HG02970 (cell line): ENCODE data around the gene IFNA14.
A peak's percentile ranks its signal among the peaks of the same experiment; 100 is the strongest.
"Not testable (repeated sequence)": the region's sequence is repeated elsewhere in the genome, so short reads cannot be mapped to it uniquely, and the experiment has no call there.

Source experiments
- ATAC-seq: cut with Tn5 transposase; IDR thresholded peaks from one replicate; pipeline ENCODE4 v1.9.1; 2021; ENCODE audit warnings: mild to moderate bottlenecking, moderate library complexity, moderate number of reproducible peaks; ENCODE audit not compliant: unreplicated experiment, low FRiP score

Gene IFNA14

GRCh38 chr9:21239911-21240310 is at the start of gene IFNA14:
TSS of gene IFNA14 (minus strand) at chr9:21240005. CDS start at chr9:21239935, 70 bp downstream.
- no peak for ATAC-seq

DNA sequence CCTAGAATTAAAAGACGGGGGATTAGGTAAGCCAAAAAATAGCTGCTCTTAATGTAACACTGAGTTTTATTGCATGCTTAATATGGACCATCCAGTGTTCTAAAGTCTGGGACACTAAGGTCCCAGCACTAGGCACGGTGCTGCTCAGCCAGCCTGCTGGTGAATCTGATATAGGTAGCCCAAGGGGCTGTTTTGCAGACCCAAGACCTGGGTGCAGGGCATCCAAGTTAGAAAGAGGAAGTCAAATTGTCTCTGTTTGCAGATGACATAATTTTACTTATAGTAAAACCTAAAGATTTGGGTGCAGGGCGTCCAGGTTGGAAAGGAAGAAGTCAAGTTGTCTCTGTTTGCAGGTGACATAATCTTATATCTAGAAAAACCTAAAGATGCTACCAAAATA is 47.5 kb upstream of the IFNA14 start:
- no peak for ATAC-seq

DNA sequence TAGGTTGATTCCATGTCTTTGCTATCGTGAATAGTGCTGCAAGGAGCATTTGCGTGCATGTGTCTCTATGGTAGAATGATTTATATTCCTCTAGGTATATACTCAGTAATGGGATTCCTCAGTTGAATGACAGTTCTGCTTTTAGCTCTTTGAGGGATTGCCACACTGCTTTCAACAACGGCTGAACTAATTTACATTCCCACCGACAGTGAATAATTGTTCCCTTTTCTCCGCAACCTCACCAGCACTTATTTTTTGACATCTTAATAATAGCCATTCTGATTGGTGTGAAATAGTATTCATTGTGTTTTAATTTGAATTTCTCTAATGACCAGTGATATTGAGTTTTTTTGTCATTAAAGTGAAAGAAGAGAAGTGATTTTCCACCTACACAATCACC is 46.9 kb upstream of the IFNA14 start:
- ATAC-seq = no peak

DNA sequence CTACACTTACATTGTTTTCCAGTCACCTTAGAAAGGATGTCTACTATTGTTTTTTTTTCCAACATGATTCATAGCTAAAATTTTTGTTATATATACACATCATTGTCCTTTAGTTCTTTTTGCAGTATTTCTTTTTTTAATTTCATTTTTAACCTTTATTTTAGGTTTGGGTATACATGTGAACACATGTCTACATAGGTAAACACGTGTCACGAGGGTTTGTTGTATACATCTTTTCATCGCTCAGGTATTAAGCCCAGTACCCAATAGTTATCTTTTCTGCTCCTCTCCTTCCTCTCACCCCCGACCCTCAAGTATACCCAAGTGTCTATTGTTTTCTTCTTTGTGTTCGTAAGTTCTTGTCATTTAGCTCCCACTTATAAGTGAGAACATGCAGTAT is 46.3 kb upstream of the IFNA14 start:
- ATAC-seq = no peak

DNA sequence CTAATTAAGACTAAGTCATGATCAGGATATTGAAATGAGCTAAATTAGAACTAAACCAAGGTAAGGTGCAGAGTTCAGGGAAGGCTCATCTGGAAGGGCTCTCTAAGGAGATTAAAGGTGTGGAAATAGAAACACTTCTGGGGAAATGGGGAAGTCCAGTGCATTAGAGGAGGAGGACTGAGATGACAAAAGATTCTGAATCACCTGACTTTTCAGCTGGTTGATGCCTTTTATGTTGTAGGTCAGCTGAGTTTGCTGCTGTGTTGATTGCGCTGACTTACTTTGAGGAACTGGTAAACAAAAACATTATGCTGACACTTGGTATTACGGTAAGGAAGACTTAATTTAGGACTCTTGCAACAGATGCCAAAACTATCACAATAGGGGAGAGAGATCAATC is 41.5 kb upstream of the IFNA14 start:
- no peak for ATAC-seq

DNA sequence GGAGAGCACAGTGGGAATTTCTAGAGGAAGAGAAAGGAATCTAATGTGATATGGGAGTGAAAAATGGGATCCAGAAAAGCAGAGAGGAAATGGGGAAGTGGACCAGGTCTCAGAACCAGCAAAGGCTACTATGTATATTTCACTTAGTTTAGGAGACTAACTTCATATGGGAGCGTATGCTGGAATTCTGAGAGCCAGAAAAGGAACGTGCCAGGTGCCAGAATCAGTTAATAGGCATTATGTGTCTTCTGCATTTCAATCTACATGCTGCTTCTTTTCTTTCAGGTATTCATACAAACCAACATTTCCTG is 28.5 kb upstream of the IFNA14 start:
- no peak for ATAC-seq

GRCh38 chr9:21267485-21268346 is 27.9 kb upstream of the IFNA14 start:
- no peak for ATAC-seq

DNA sequence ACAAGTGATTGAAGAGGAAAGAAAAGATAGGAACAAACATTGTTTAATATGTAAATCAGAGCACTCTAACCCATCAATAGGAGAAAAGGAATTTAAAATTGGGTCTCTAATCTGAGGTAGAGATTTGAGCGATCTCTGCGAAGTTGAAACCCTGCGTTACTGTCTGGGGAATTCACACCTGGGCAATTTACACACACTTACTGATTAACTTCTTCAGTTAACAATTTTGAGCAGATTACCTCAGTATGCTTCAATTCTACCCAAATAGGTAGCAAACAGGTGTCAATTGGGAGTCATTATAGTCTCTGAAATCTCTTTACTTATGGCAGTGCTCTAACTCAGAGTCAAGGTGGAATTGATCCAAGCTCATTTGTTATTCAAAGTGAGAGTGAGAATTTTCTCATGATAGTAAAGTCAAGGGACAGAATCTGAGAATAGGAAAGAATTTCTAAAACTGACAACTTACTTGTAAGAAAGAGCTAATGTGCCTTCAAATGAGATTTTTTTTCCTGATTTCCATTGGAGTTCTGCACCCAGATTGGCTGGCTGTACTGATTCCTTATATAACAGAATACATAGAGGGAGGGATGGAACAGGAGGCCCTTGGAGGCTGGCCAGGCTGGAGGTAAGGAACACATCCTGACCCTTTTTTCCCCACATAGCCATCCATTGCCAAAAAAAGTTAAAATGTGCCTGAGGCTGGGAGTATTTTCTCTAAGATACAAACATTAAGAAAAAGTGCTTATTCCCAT is 27.1 kb upstream of the IFNA14 start:
- ATAC-seq = no peak

DNA sequence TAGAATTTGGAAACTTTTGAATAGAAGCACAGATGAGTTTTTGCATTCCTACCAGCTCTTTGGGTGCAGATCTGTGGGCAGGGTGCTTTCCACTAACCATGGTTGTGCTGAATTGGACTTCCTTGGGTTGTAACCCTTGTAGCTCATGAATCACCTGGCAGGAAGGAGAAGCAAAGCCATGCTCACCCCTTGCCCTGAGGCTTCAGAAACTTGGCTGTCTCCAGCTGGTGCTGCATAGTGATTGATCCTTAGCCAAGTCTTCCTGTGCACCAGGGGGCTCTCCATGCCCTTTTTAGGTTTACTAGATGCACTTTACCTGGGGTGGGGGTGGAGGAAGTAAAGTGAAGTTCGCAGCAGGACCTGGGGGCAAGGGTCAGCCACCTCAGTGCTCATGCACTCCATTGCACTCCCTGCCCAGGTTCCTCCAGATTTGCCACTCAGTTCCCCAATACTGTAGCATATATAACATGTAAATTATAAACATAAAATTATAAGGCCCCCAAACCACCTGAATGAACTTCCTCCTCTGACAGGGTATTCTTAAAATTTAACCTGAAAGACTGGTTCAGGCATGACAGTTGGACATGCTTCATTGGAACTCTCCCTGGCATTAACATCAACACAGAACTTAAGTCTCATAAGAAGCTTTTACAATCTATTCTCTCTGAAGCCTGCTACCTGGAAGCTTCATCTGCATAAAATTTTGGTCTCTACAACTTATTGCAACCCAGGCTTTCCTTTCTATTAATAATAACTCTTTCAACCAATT is 25.8 kb upstream of the IFNA14 start:
- ATAC-seq = no peak

DNA sequence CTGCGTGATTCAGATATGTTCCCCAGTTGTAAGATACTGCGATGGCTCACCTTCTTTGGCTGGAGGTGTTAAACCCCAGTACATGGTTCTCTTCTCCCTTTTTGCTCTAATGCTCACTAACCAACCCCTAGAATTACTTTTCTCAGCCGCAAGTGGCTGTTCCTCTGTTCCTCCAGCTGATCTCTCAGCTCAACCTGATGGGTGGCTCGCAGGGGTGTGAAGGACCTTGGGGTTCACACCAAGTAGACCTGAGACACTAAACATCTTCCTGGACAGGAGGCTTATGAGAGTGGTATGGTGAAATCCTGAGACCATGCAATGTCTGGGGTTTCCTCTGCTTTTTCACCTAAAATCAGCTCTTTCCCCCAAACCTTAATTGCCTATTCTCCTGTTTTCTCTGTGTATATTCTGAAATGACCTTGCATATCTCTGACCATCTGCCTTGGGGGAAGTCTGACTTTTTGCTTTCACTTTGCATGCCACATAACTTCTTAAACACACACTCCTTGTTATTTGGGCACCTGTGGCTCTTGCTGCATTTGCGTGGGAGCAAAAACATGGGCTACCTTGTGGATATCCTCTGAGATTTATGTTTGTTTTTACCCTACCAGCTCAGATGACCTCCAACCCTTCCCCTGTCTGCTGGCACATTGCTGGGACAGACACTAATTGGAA is 15.9 kb upstream of the IFNA14 start:
- no peak for ATAC-seq

- peak; percentile 58 for ATAC-seq
Observed at GRCh38 chr9:21252721-21253547, 13.1 kb upstream of the IFNA14 start.

GRCh38 chr9:21251638-21252037 is 11.8 kb upstream of the IFNA14 start:
- no peak for ATAC-seq

DNA sequence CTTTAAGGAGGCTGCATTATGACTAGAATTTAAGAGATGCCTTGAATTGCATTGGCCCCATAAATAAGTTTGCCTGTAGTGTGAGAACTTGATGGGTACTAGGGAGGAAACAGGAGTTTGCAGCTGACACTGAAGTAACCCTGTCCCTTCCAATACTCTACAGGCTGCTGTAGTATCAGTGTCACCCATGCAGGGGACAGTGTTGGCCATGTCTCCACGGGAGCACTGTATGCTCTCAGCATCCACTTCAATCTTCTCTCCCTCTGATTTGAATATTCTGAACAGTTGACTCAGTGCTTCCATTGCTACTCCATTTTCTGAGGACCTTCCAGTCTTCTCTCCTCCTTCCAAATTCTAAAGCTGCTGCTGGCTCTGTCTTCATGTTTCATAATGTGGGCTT is 11.4 kb upstream of the IFNA14 start:
- ATAC-seq = no peak

GRCh38 chr9:21244836-21245235 is 5.0 kb upstream of the IFNA14 start:
- ATAC-seq = no peak

- not testable (repeated sequence) for ATAC-seq
Observed at GRCh38 chr9:21236360-21236714, 3.5 kb downstream of the IFNA14 start.

- peak; percentile 76 for ATAC-seq
Observed at GRCh38 chr9:21235468-21236359, 4.1 kb downstream of the IFNA14 start.

GRCh38 chr9:21234153-21234687 is 5.6 kb downstream of the IFNA14 start:
- ATAC-seq = no peak

- ATAC-seq = no peak
Observed at GRCh38 chr9:21233258-21233657, 6.5 kb downstream of the IFNA14 start.

- no peak for ATAC-seq
Observed at GRCh38 chr9:21228122-21228521, 11.7 kb downstream of the IFNA14 start, which contains the start of gene IFNA17. TSS of gene IFNA17 (minus strand) at chr9:21228222. CDS start at chr9:21228173, 49 bp downstream.
